HG03460 (cell line): ENCODE results near the gene MYRIP.
A peak's percentile ranks its signal among the peaks of the same experiment; 100 is the strongest.
"Not testable (repeated sequence)": the region's sequence is repeated elsewhere in the genome, so short reads cannot be mapped to it uniquely, and the experiment has no call there.

Experiments used
- ATAC-seq: cut with Tn5 transposase; IDR thresholded peaks from one replicate; pipeline ENCODE4 v1.9.1; 2021; ENCODE audit not compliant: unreplicated experiment

The MYRIP gene

GRCh38 chr3:39805650-39806049 lies 3.8 kb upstream of the MYRIP start:
- ATAC-seq, result no peak

GRCh38 chr3:39806820-39807219 lies 2.6 kb upstream of the MYRIP start:
- ATAC-seq, result no peak

GRCh38 chr3:39808467-39809180 lies 785 bp upstream of the MYRIP start:
- ATAC-seq, result peak; percentile 10

GRCh38 chr3:39809995-39810595 lies 686 bp downstream of the MYRIP start:
- no peak for ATAC-seq

GRCh38 chr3:39810647-39811161 lies 1.3 kb downstream of the MYRIP start:
- no peak for ATAC-seq

- no peak for ATAC-seq
Observed at GRCh38 chr3:39811561-39811960, 2.2 kb downstream of the MYRIP start.

GRCh38 chr3:39812537-39812936 lies 3.1 kb downstream of the MYRIP start:
- ATAC-seq, result no peak

- ATAC-seq, result no peak
Observed at GRCh38 chr3:39814007-39814406, 4.6 kb downstream of the MYRIP start.

- no peak for ATAC-seq
Observed at GRCh38 chr3:39819899-39820298, 10.5 kb downstream of the MYRIP start.

- not testable (repeated sequence) for ATAC-seq
Observed at GRCh38 chr3:39833764-39834163, 24.4 kb downstream of the MYRIP start.

GRCh38 chr3:39839484-39839883 lies 30.1 kb downstream of the MYRIP start:
- no peak for ATAC-seq

GRCh38 chr3:39843440-39843839 lies 34.0 kb downstream of the MYRIP start:
- no peak for ATAC-seq

- no peak for ATAC-seq
Observed at GRCh38 chr3:39848365-39848764, 39.0 kb downstream of the MYRIP start.

GRCh38 chr3:39849992-39850715 lies 40.7 kb downstream of the MYRIP start:
- no peak for ATAC-seq

GRCh38 chr3:39850716-39851032 lies 41.3 kb downstream of the MYRIP start:
- ATAC-seq, result no peak

- ATAC-seq, result no peak
Observed at GRCh38 chr3:39855517-39855916, 46.1 kb downstream of the MYRIP start.

- no peak for ATAC-seq
Observed at GRCh38 chr3:39869890-39870289, 60.5 kb downstream of the MYRIP start.

- no peak for ATAC-seq
Observed at GRCh38 chr3:39870706-39871105, 61.3 kb downstream of the MYRIP start.

- no peak for ATAC-seq
Observed at GRCh38 chr3:39879581-39879980, 70.2 kb downstream of the MYRIP start.

GRCh38 chr3:39882111-39882510 lies 72.7 kb downstream of the MYRIP start:
- no peak for ATAC-seq

- no peak for ATAC-seq
Observed at GRCh38 chr3:39892068-39892467, 82.7 kb downstream of the MYRIP start.

GRCh38 chr3:39896184-39896583 lies 86.8 kb downstream of the MYRIP start:
- no peak for ATAC-seq
